Brain microvascular endothelial cell (primary cell): Measurements from ENCODE around the gene VWF.

Source experiments
- DNase-seq: peaks from one replicate; pipeline ENCODE4 v3.0.0-alpha.2; 2020
- H3K27ac ChIP-seq: fragments of 250-450 bp; sonication (Bioruptor Pico); 2 replicates; pipeline ENCODE4 v1.5.1; 2020; ENCODE audit warnings: mild to moderate bottlenecking, moderate library complexity
- H3K27me3 ChIP-seq: fragments of 250-450 bp; sonication (Bioruptor Pico); replicated peaks from 2 replicates; pipeline ENCODE4 v1.5.1; 2020; ENCODE audit warnings: mild to moderate bottlenecking
- H3K36me3 ChIP-seq: fragments of 250-450 bp; sonication (Bioruptor Pico); replicated peaks from 2 replicates; pipeline ENCODE4 v1.5.1; 2020; ENCODE audit warnings: mild to moderate bottlenecking
- H3K4me3 ChIP-seq: 2 replicates; pipeline ENCODE4 v1.5.1; 2011; ENCODE audit warnings: low read depth, mild to moderate bottlenecking, control low read depth, low read length, moderate library complexity
- in situ Hi-C: cut with HindIII; loops from 2 replicates; pipeline ENCODE4 v1.10.0; 2017; ENCODE audit warnings: low sequenced_read_pairs, low pct_ligation_motif_present
- TF ChIP-seq, protein P1 (sequence below): IDR thresholded peaks from 2 replicates; pipeline ENCODE4 v1.5.1; 2011; ENCODE audit warnings: low read depth, mild to moderate bottlenecking, moderate library complexity, low read length, control low read depth, inconsistent platforms; ENCODE audit errors: missing control alignments

Gene VWF

DNA sequence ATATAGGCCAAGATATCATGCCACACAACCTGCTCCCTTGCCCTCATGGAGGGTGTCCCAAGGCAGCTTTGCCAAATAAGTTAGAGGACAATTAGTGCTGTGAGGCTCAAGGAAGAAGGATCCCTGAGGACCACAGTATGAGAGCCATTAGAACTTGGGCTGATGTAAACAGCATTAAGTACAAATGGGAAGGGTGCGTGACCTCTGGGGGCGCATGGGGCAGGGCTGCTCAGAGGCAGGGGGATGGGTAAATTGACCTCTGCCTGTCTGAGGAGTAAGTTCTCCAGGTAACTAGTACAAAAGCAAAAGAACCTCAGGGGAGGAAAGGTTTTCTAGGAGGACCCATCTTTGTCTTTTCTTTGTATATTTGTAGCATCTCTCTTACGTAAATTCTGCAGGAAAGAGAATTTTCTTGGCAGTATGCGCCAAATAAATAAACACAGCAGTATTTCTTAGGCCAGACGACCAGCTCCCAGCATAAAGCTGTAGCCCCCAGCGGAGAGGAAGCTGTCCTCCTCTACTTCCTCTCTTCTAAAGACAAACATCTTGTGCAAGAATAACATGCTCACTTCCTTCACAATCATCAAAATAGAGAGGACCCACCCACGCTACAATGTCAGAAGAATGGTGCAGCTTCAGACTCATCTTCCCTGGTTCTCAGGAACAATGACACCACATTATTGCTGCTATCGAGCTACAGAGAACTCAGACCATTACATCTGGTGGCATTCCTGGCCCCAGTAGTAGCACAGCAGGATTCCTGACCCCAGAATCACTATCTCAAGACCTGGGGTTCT, 16.4 kb upstream of the VWF start:
- Histone ChIP-seq H3K27me3 (no peaks in the 10 kb centered on the region), H3K27ac (peak overlapping the region; percentile 22), H3K4me3 (no peak overlapping the region), H3K36me3 (no peaks in the 10 kb centered on the region)
- peak; percentile 66 for DNase-seq
- in situ Hi-C loops: no loop called here
- TF ChIP-seq, protein P1, sequence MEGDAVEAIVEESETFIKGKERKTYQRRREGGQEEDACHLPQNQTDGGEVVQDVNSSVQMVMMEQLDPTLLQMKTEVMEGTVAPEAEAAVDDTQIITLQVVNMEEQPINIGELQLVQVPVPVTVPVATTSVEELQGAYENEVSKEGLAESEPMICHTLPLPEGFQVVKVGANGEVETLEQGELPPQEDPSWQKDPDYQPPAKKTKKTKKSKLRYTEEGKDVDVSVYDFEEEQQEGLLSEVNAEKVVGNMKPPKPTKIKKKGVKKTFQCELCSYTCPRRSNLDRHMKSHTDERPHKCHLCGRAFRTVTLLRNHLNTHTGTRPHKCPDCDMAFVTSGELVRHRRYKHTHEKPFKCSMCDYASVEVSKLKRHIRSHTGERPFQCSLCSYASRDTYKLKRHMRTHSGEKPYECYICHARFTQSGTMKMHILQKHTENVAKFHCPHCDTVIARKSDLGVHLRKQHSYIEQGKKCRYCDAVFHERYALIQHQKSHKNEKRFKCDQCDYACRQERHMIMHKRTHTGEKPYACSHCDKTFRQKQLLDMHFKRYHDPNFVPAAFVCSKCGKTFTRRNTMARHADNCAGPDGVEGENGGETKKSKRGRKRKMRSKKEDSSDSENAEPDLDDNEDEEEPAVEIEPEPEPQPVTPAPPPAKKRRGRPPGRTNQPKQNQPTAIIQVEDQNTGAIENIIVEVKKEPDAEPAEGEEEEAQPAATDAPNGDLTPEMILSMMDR: no peak

DNA sequence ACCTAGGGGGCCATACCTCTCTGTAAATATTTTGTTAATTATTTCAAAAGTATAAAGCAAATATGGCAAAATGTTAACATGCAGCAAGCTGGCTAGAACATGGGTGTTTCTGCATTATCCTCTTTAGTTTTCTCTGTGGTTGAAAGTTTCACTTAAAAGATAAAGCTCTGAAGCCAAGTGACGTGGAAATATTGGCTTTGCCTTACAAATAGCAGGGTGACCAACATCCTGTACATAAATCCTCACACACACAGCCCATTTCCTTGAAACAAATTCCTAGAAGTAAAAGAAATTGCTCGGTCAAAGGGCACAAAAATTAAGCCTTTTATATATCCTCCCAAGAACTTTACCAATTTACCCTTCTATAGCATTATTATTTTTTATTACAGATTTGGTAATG, 10.6 kb upstream of the VWF start:
- no peak for DNase-seq
- in situ Hi-C loops: no loop called here
- no peaks in the 10 kb centered on the region for H3K27me3 ChIP-seq
- no peaks in the 10 kb centered on the region for H3K36me3 ChIP-seq
- no peak overlapping the region for H3K4me3 ChIP-seq
- no peak overlapping the region for H3K27ac ChIP-seq
- TF ChIP-seq, protein P1: no peak

DNA sequence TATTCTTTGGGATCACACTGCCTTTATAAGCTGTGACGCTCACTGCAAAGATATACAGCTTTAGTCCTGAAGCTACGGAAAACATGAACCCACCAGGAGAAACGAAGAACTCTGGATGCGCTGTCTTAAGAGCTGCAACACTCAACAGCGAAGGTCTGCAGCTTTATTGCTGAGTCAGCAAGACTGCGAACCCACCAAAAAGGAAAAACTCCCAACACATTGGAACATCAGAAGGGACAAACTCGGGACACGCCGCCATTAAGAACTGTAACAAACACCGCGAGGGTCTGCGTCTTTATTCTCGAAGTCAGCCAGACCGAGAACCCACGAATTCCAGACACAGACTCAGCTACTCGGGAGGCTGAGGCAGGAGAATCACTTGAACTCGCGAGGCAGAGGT, 9.2 kb upstream of the VWF start:
- Histone ChIP-seq H3K4me3 (no peak overlapping the region), H3K36me3 (no peaks in the 10 kb centered on the region), H3K27ac (no peak overlapping the region), H3K27me3 (no peaks in the 10 kb centered on the region)
- TF ChIP-seq, protein P1: no peak
- no peak for DNase-seq
- in situ Hi-C loops: no loop called here

DNA sequence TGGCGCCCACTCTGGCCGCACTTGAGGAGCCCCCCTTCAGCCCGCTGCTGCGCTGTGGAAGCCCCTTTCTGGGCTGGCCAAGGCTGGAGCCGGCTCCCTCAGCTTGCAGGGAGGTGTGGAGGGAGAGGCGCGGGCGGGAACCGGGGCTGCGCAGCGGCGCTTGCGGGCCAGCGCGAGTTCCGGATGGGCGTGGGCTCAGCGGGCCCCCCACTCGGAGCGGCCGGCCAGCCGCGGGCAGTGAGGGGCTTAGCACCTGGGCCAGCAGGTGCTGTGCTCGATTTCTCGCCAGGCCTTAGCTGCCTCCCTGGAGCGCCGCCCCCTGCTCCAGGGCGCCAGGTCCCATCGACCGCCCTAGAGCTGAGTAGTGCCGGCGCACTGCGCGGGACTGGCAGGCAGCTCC, 8.0 kb upstream of the VWF start:
- Histone ChIP-seq H3K27me3 (no peaks in the 10 kb centered on the region), H3K4me3 (no peak overlapping the region), H3K27ac (no peak overlapping the region), H3K36me3 (no peaks in the 10 kb centered on the region)
- in situ Hi-C loops: no loop called here
- TF ChIP-seq, protein P1: no peak
- DNase-seq: no peak

DNA sequence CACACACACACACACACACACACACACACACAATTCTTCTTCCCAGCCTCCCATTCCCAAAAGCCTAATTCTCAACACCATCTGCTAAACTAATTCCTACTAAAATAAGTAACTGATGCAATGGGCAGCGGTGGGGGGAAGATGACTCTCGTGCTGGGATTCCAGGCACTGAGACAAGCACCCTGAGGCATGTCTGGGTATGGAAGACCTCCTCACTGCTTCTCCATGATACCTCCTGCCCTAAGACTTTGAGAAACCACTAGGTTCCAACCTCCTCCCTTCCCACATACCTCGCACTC, 789 bp upstream of the VWF start:
- Histone ChIP-seq H3K36me3 (no peaks in the 10 kb centered on the region), H3K4me3 (no peak overlapping the region), H3K27ac (no peak overlapping the region), H3K27me3 (no peaks in the 10 kb centered on the region)
- TF ChIP-seq, protein P1: no peak
- in situ Hi-C loops: no loop called here
- DNase-seq: no peak

DNA sequence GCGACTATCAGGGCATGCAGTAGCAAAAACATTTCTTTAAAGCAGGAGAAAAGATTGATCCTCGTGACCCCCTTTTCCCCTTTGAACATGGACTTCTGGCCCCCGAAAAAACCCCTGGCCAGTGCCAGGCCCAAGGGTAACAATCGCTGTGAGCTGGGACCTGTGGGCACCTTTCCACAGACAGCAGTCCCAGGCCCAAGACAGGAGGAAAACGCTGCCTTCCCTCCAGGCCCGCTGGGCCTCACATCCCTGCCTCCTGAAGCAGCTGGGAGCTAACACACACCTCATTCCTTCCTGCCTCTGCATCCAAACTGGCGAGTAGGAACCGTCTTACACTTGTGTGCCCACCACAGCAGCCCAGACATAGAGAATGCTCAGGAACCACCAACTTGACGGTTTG, 1.2 kb downstream of the VWF start:
- Histone ChIP-seq H3K27ac (no peak overlapping the region), H3K36me3 (no peaks in the 10 kb centered on the region), H3K4me3 (no peak overlapping the region), H3K27me3 (no peaks in the 10 kb centered on the region)
- in situ Hi-C loops: no loop called here
- TF ChIP-seq, protein P1: no peak
- no peak for DNase-seq
